Testis (tissue), 2 donors: ENCODE data around the gene ASPHD1.

Experiments used
- POLR2A ChIP-seq: fragments of 450-650 bp; IDR thresholded peaks from one replicate; pipeline ENCODE4 v1.6.1; 2017; ENCODE audit warnings: antibody characterized with exemption, mild to moderate bottlenecking, moderate library complexity
- TF ChIP-seq, protein P1 (sequence below), 3 experiments: fragments of 450-650 bp in 2 of 3; fragments of 200-600 bp in 1 of 3; sonication (generic) in 1 of 3; IDR thresholded peaks; one replicate each; pipeline ENCODE4 v1.5.1; 2016 to 2019; ENCODE audit warnings: antibody characterized with exemption in 3 of 3, mild to moderate bottlenecking in 2 of 3, moderate library complexity in 1 of 3

DNA sequence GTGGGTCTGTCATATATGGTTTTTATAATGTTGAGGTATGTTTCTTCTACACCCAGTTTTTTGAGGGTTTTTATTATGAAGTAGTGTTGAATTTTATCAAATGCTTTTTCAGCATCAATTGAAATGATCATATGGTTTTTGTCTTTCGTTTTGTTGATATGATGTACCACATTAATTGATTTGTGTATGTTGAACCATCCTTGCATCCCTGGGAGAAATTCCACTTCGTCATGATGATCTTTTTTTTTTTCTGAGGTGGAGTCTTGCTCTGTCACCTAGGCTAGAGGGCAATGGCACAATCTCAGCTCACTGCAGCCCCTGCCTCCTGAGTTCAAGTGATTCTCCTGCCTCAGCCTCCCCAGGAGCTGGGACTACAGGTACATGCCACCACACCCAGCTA is 47.6 kb downstream of the ASPHD1 start:
- TF ChIP-seq, protein P1, sequence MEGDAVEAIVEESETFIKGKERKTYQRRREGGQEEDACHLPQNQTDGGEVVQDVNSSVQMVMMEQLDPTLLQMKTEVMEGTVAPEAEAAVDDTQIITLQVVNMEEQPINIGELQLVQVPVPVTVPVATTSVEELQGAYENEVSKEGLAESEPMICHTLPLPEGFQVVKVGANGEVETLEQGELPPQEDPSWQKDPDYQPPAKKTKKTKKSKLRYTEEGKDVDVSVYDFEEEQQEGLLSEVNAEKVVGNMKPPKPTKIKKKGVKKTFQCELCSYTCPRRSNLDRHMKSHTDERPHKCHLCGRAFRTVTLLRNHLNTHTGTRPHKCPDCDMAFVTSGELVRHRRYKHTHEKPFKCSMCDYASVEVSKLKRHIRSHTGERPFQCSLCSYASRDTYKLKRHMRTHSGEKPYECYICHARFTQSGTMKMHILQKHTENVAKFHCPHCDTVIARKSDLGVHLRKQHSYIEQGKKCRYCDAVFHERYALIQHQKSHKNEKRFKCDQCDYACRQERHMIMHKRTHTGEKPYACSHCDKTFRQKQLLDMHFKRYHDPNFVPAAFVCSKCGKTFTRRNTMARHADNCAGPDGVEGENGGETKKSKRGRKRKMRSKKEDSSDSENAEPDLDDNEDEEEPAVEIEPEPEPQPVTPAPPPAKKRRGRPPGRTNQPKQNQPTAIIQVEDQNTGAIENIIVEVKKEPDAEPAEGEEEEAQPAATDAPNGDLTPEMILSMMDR (IDR thresholded peaks at IDR 0.05) = no peak
- TF ChIP-seq POLR2A = no peak
